NCI-H2171 (cell line): ENCODE data around the gene PTGFR.

Experiments
- DNase-seq: peaks from one replicate; lab custom pipeline; 2025; lab: John Stamatoyannopoulos, UW

The PTGFR gene

GRCh38 chr1:78520216-78520615, 29.4 kb downstream of the PTGFR start:
- no peak for DNase-seq

GRCh38 chr1:78520843-78521242, 30.1 kb downstream of the PTGFR start:
- DNase-seq, result no peak

GRCh38 chr1:78522136-78522535, 31.4 kb downstream of the PTGFR start:
- no peak for DNase-seq

GRCh38 chr1:78526496-78526895, 35.7 kb downstream of the PTGFR start:
- DNase-seq, result no peak

GRCh38 chr1:78527706-78528105, 36.9 kb downstream of the PTGFR start:
- no peak for DNase-seq

- DNase-seq, result no peak
Observed at GRCh38 chr1:78533527-78533926, 42.8 kb downstream of the PTGFR start.

- DNase-seq, result no peak
Observed at GRCh38 chr1:78535286-78535685, 44.5 kb downstream of the PTGFR start.

GRCh38 chr1:78536427-78536826, 45.7 kb downstream of the PTGFR start:
- DNase-seq, result no peak

- no peak for DNase-seq
Observed at GRCh38 chr1:78540048-78540447, 49.3 kb downstream of the PTGFR start.

- DNase-seq, result no peak
Observed at GRCh38 chr1:78541479-78541878, 50.7 kb downstream of the PTGFR start.

- DNase-seq, result no peak
Observed at GRCh38 chr1:78543941-78544643, 53.3 kb downstream of the PTGFR start.

GRCh38 chr1:78547081-78547480, 56.3 kb downstream of the PTGFR start:
- no peak for DNase-seq

GRCh38 chr1:78549331-78549730, 58.6 kb downstream of the PTGFR start:
- DNase-seq, result no peak

- DNase-seq, result no peak
Observed at GRCh38 chr1:78549891-78550290, 59.1 kb downstream of the PTGFR start.

- no peak for DNase-seq
Observed at GRCh38 chr1:78553859-78554258, 63.1 kb downstream of the PTGFR start.

- no peak for DNase-seq
Observed at GRCh38 chr1:78554840-78555239, 64.1 kb downstream of the PTGFR start.

- DNase-seq, result no peak
Observed at GRCh38 chr1:78559680-78560079, 68.9 kb downstream of the PTGFR start.

- no peak for DNase-seq
Observed at GRCh38 chr1:78560811-78561210, 70.0 kb downstream of the PTGFR start.

GRCh38 chr1:78561856-78562255, 71.1 kb downstream of the PTGFR start:
- no peak for DNase-seq

- no peak for DNase-seq
Observed at GRCh38 chr1:78565393-78565792, 74.6 kb downstream of the PTGFR start.

- no peak for DNase-seq
Observed at GRCh38 chr1:78570539-78570938, 79.8 kb downstream of the PTGFR start.

GRCh38 chr1:78577257-78578100, 86.7 kb downstream of the PTGFR start:
- no peak for DNase-seq

- DNase-seq, result no peak
Observed at GRCh38 chr1:78586572-78586971, 95.8 kb downstream of the PTGFR start.
